ENCODE measurements around the gene RNASE4. TPM values are rescaled to one million over a fixed set of nuclear protein-coding genes. Genes with fewer than 3 reads are reported as not detected.

Gene RNASE4
- total RNA-seq, 1 donor from 2014 or later = 10.5 TPM

GRCh38 chr14:20682127-20682434 is 2.3 kb upstream of the RNASE4 start:
- Mint-ChIP-seq H3K36me3 (no peaks in the 10 kb centered on the region), H3K4me1 (ENCODE audit: unreplicated experiment) (peaks cover 19% of the 10 kb centered on the region), H3K27me3 (peaks cover 8% of the 10 kb centered on the region), H3K27ac (no peak overlapping the region), H3K9me3 (no peaks in the 10 kb centered on the region), H3K4me3 (no peak overlapping the region)
- TF ChIP-seq, protein P1, sequence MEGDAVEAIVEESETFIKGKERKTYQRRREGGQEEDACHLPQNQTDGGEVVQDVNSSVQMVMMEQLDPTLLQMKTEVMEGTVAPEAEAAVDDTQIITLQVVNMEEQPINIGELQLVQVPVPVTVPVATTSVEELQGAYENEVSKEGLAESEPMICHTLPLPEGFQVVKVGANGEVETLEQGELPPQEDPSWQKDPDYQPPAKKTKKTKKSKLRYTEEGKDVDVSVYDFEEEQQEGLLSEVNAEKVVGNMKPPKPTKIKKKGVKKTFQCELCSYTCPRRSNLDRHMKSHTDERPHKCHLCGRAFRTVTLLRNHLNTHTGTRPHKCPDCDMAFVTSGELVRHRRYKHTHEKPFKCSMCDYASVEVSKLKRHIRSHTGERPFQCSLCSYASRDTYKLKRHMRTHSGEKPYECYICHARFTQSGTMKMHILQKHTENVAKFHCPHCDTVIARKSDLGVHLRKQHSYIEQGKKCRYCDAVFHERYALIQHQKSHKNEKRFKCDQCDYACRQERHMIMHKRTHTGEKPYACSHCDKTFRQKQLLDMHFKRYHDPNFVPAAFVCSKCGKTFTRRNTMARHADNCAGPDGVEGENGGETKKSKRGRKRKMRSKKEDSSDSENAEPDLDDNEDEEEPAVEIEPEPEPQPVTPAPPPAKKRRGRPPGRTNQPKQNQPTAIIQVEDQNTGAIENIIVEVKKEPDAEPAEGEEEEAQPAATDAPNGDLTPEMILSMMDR (conservative IDR thresholded peaks at IDR 0.05) = no peak
- DNase-seq (ENCODE audit: extremely low spot score, unreplicated experiment) = no peak

DNA sequence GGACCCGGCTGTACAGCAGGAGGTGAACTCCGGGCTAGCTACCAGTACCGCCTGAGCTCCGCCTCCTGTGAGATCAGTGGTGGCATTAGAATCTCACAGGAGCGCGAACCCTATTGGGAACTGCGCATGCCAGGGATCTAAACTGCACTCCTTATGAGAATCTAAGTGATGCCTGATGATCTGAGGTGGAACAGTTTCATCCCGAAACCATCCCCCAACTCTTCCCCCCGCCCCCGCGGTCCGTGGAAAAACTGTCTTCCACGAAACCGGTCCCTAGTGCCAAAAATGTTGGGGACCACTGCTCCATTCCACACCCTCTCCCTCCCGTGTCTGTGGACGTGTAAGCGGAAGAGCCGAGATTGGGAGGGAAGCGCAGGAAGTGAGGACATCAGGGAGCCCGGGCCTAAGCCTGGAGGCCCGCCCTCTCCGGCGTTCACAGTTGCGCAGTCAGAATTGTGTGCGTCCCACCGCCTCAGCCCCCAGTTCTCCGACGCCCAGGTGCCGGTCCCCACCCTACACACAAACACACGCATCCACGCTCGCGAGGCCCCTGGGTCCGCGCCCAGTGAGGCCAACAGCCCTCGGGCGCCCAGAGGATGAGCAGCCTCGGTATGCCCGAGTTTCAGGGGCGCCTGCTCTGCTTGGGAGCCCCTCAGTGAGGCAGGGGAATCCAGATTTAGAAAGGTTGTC is 1.8 kb upstream of the RNASE4 start:
- peak; percentile 84 for DNase-seq (ENCODE audit: extremely low spot score, unreplicated experiment)
- H3K4me1 Mint-ChIP-seq (ENCODE audit: unreplicated experiment) = peaks cover 19% of the 10 kb centered on the region
- TF ChIP-seq, protein P1 (conservative IDR thresholded peaks at IDR 0.05) = no peak
- H3K27me3 Mint-ChIP-seq = peaks cover 8% of the 10 kb centered on the region
- H3K27ac Mint-ChIP-seq = no peak overlapping the region
- H3K9me3 Mint-ChIP-seq = no peaks in the 10 kb centered on the region
- H3K4me3 Mint-ChIP-seq = no peak overlapping the region
- no peaks in the 10 kb centered on the region for H3K36me3 Mint-ChIP-seq

- no peak overlapping the region for H3K27ac Mint-ChIP-seq
- H3K36me3 Mint-ChIP-seq = no peaks in the 10 kb centered on the region
- no peak overlapping the region for H3K4me3 Mint-ChIP-seq
- H3K9me3 Mint-ChIP-seq = no peaks in the 10 kb centered on the region
- peaks cover 8% of the 10 kb centered on the region for H3K27me3 Mint-ChIP-seq
- peak; percentile 83 for DNase-seq (ENCODE audit: extremely low spot score, unreplicated experiment)
- peaks cover 19% of the 10 kb centered on the region for H3K4me1 Mint-ChIP-seq (ENCODE audit: unreplicated experiment)
- TF ChIP-seq, protein P1 (conservative IDR thresholded peaks at IDR 0.05) = peak; percentile 15
Measured at GRCh38 chr14:20683125-20683890, 1.1 kb upstream of the RNASE4 start.

DNA sequence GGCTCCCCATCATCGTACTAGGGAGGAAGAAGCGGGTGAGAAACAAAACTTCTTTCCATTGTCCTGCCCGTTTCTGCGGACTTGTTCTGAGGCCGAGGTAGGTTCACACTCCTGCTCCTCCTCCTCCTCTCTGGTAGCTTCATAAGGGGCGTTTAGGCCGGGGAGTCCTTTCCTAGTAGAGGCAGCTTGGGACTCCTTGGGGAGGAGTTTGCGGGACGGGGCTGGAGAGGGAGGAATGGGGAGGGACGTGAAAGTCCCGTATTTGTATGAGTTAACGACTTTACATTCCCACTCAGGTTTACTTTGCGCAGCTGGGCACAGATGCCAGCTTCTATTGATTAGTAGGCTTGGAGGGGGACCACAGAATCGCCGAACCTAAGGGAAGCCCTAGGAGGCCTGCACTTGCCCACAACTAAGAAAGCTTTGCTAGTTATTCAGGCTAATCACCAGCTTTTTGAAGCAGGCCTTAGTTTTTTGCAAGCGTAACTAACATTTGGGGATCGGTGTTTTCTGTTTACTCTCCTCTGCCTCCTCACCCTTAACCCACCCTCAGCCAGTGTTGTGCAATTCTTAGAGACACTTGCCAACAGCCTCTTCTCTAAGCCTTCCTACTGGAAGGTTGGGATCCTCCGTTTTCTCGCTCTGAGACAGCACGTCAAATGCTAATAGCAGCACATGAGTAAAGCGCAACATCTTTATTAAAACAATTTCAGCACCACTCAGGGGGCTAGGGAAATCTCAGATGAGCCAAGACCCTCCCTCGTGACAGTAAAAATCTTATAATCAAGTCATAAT is 499 bp downstream of the RNASE4 start:
- DNase-seq (ENCODE audit: extremely low spot score, unreplicated experiment) = no peak
- Mint-ChIP-seq H3K9me3 (no peaks in the 10 kb centered on the region), H3K27ac (no peak overlapping the region), H3K4me1 (ENCODE audit: unreplicated experiment) (peaks cover 19% of the 10 kb centered on the region), H3K36me3 (no peaks in the 10 kb centered on the region), H3K4me3 (no peak overlapping the region), H3K27me3 (peaks cover 8% of the 10 kb centered on the region)
- TF ChIP-seq, protein P1 (conservative IDR thresholded peaks at IDR 0.05) = no peak

- H3K4me3 Mint-ChIP-seq = peak overlapping the region; percentile 76
- DNase-seq (ENCODE audit: extremely low spot score, unreplicated experiment) = no peak
- TF ChIP-seq, protein P1 (conservative IDR thresholded peaks at IDR 0.05) = no peak
- H3K27ac Mint-ChIP-seq = peak overlapping the region; percentile 54
- H3K36me3 Mint-ChIP-seq = peaks cover 5% of the 10 kb centered on the region
- H3K27me3 Mint-ChIP-seq = peaks cover 4% of the 10 kb centered on the region
- peaks cover 14% of the 10 kb centered on the region for H3K4me1 Mint-ChIP-seq (ENCODE audit: unreplicated experiment)
- H3K9me3 Mint-ChIP-seq = no peaks in the 10 kb centered on the region
Measured at GRCh38 chr14:20686386-20687143, 2.2 kb downstream of the RNASE4 start.

Measured in type B pancreatic cell (in vitro differentiated cells).